ENCODE results near the gene TAS2R9. TPM values are rescaled to one million over a fixed set of nuclear protein-coding genes. Genes with fewer than 3 reads are reported as not detected.

The TAS2R9 gene
- total and polyA plus RNA-seq, 8 donors: not detected

Other genes starting within 250 kb of the TAS2R9 start
- gene MAGOHB, start 196.6 kb downstream of the TAS2R9 start, total RNA-seq: 10 to 100 TPM; 23.6 to 32.5 TPM
- gene MAGOHB, start 196.6 kb downstream of the TAS2R9 start, polyA plus RNA-seq (ENCODE audit: insufficient read length in 6 of 6): 10 to 100 TPM; 36.5 to 45.2 (median 40.4) TPM
- gene STYK1, start 136.1 kb downstream of the TAS2R9 start, total RNA-seq: 1 to 10 TPM; 1.4 to 1.9 TPM
- under 1 TPM; 0.30 to 0.96 (median 0.57) TPM for gene STYK1, start 136.1 kb downstream of the TAS2R9 start, polyA plus RNA-seq (ENCODE audit: insufficient read length in 6 of 6)
- gene YBX3, start 86.8 kb downstream of the TAS2R9 start, total RNA-seq: 100 to 1,000 TPM; 195 to 285 TPM
- gene YBX3, start 86.8 kb downstream of the TAS2R9 start, polyA plus RNA-seq (ENCODE audit: insufficient read length in 6 of 6): 100 to 1,000 TPM; 145 to 162 (median 151) TPM
- not detected for gene TAS2R7, start 7.5 kb downstream of the TAS2R9 start, total RNA-seq
- gene TAS2R7, start 7.5 kb downstream of the TAS2R9 start, polyA plus RNA-seq (ENCODE audit: insufficient read length in 6 of 6): not detected
- not detected for gene TAS2R8, start 2.9 kb downstream of the TAS2R9 start, total RNA-seq
- not detected for gene TAS2R8, start 2.9 kb downstream of the TAS2R9 start, polyA plus RNA-seq (ENCODE audit: insufficient read length in 6 of 6)
- gene TAS2R10, start 16.2 kb upstream of the TAS2R9 start, total RNA-seq: under 1 TPM in 1 of 2 donors, not detected in 1; 0.37 TPM
- 1 to 10 TPM; 1.9 to 3.3 (median 2.8) TPM for gene TAS2R10, start 16.2 kb upstream of the TAS2R9 start, polyA plus RNA-seq (ENCODE audit: insufficient read length in 6 of 6)
- 1 to 10 TPM; 1.2 to 1.4 TPM for gene PRR4, start 39.3 kb upstream of the TAS2R9 start, total RNA-seq
- 10 to 100 TPM in 3 of 6 donors, 1 to 10 TPM in 3; 7.5 to 19.8 (median 10.6) TPM for gene PRR4, start 39.3 kb upstream of the TAS2R9 start, polyA plus RNA-seq (ENCODE audit: insufficient read length in 6 of 6)
- 10 to 100 TPM; 10.6 to 12.0 TPM for gene PRH1, start 74.1 kb upstream of the TAS2R9 start, total RNA-seq
- 10 to 100 TPM; 13.1 to 17.2 (median 16.0) TPM for gene PRH1, start 74.1 kb upstream of the TAS2R9 start, polyA plus RNA-seq (ENCODE audit: insufficient read length in 6 of 6)
- gene TAS2R13, start 99.4 kb upstream of the TAS2R9 start, total RNA-seq: 1 to 10 TPM in 1 of 2 donors, under 1 TPM in 1; 0.99 to 1.0 TPM
- under 1 TPM in 4 of 6 donors, not detected in 2; 0.14 to 0.59 (median 0.22) TPM for gene TAS2R13, start 99.4 kb upstream of the TAS2R9 start, polyA plus RNA-seq (ENCODE audit: insufficient read length in 6 of 6)
- not detected for gene PRH2, start 119.1 kb upstream of the TAS2R9 start, total RNA-seq
- 1 to 10 TPM in 1 of 6 donors, under 1 TPM in 5; 0.33 to 1.1 (median 0.67) TPM for gene PRH2, start 119.1 kb upstream of the TAS2R9 start, polyA plus RNA-seq (ENCODE audit: insufficient read length in 6 of 6)
- 1 to 10 TPM; 1.2 to 1.9 TPM for gene TAS2R14, start 129.1 kb upstream of the TAS2R9 start, total RNA-seq
- gene TAS2R14, start 129.1 kb upstream of the TAS2R9 start, polyA plus RNA-seq (ENCODE audit: insufficient read length in 6 of 6): 1 to 10 TPM; 3.8 to 5.0 (median 4.8) TPM
- 1 to 10 TPM; 1.0 to 1.1 TPM for gene TAS2R50, start 176.7 kb upstream of the TAS2R9 start, total RNA-seq
- gene TAS2R50, start 176.7 kb upstream of the TAS2R9 start, polyA plus RNA-seq (ENCODE audit: insufficient read length in 6 of 6): under 1 TPM in 5 of 6 donors, not detected in 1; 0.17 to 0.34 (median 0.20) TPM
- gene TAS2R20, start 188.1 kb upstream of the TAS2R9 start, total RNA-seq: 1 to 10 TPM; 1.6 to 1.7 TPM
- gene TAS2R20, start 188.1 kb upstream of the TAS2R9 start, polyA plus RNA-seq (ENCODE audit: insufficient read length in 6 of 6): 1 to 10 TPM; 2.3 to 3.6 (median 3.1) TPM
- gene TAS2R19, start 212.5 kb upstream of the TAS2R9 start, total RNA-seq: 1 to 10 TPM; 2.0 to 3.3 TPM
- gene TAS2R19, start 212.5 kb upstream of the TAS2R9 start, polyA plus RNA-seq (ENCODE audit: insufficient read length in 6 of 6): 1 to 10 TPM; 1.5 to 3.3 (median 2.2) TPM
- gene TAS2R31, start 221.2 kb upstream of the TAS2R9 start, total RNA-seq: 1 to 10 TPM; 2.1 to 3.4 TPM
- 1 to 10 TPM; 1.2 to 2.9 (median 2.2) TPM for gene TAS2R31, start 221.2 kb upstream of the TAS2R9 start, polyA plus RNA-seq (ENCODE audit: insufficient read length in 6 of 6)